Body of pancreas (tissue), 4 donors: ENCODE data around the gene CARD8. TPM values are rescaled to one million over a fixed set of nuclear protein-coding genes. Genes with fewer than 3 reads are reported as not detected.

ENCODE experiments used
- ATAC-seq: fragments of 150-250 bp; one replicate; pipeline ENCODE4 v1.9.1; 2016
- DNase-seq, 4 donors: peaks; one replicate each; pipeline ENCODE4 v3.0.0-alpha.2; 2019
- H3K27ac ChIP-seq, 4 donors: fragments of 200-600 bp; sonication (generic); 1 replicate in 3 of 4; 2 replicates in 1 of 4; pipeline versions ENCODE4 v1.5.1 to v1.6.1; 2016 to 2019; ENCODE audit warnings: mild to moderate bottlenecking in 1 of 4, mixed read lengths in 1 of 4, moderate library complexity in 1 of 4
- H3K27me3 ChIP-seq, 2 donors: fragments of 200-600 bp; sonication (generic); one replicate each; pipeline ENCODE4 v1.6.0; 2016; ENCODE audit warnings: mild to moderate bottlenecking in 1 of 2
- H3K36me3 ChIP-seq, 2 donors: fragments of 200-600 bp; sonication (generic); replicated peaks in 1 of 2; 2 replicates each; pipeline ENCODE4 v1.5.1; 2016; ENCODE audit warnings: low read depth in 2 of 2; ENCODE audit not compliant: insufficient read depth in 1 of 2
- H3K4me1 ChIP-seq: fragments of 200-600 bp; sonication (generic); one replicate; pipeline ENCODE4 v1.6.0; 2016
- H3K4me3 ChIP-seq, 2 donors: fragments of 200-600 bp; sonication (generic); 1 replicate in 1 of 2; 2 replicates in 1 of 2; pipeline ENCODE4 v1.5.1; 2016 to 2019
- H3K9me3 ChIP-seq, 3 donors: fragments of 200-600 bp; sonication (generic); 1 replicate in 2 of 3; 2 replicates in 1 of 3; pipeline ENCODE4 v1.5.1; 2016
- POLR2A ChIP-seq, 3 donors: fragments of 450-650 bp; IDR thresholded peaks; one replicate each; pipeline ENCODE4 v1.6.1; 2016; ENCODE audit warnings: antibody characterized with exemption in 3 of 3, mild to moderate bottlenecking in 2 of 3
- WGBS, 2 donors: methylation state at CpG; one replicate each; pipeline ENCODE4 v1.1.5; 2017; 5-methylcytosine and 5-hydroxymethylcytosine counted together
- intact Hi-C: fragments of 100-400 bp; cut with DNase I; formaldehyde crosslinking; loops from one replicate; pipeline ENCODE4 v1.15.1; 2023
- total RNA-seq, 2 donors: library from RNA; depleted of rRNA; stranded (reverse); fragments of >200 nt; gene quantifications; one replicate each; pipeline ENCODE4 v1.1.0, GENCODE V29; 2016
- TF ChIP-seq, protein P1 (sequence below), 7 experiments: fragments of 450-650 bp in 4 of 7; fragments of 200-600 bp in 3 of 7; sonication (generic) in 3 of 7; IDR thresholded peaks; one replicate each; pipeline ENCODE4 v1.5.1; 2016 to 2019; ENCODE audit warnings: antibody characterized with exemption in 7 of 7

The CARD8 gene
- total RNA-seq, 2 donors from 2014 or later, result 23.7 to 24.4 TPM

DNA sequence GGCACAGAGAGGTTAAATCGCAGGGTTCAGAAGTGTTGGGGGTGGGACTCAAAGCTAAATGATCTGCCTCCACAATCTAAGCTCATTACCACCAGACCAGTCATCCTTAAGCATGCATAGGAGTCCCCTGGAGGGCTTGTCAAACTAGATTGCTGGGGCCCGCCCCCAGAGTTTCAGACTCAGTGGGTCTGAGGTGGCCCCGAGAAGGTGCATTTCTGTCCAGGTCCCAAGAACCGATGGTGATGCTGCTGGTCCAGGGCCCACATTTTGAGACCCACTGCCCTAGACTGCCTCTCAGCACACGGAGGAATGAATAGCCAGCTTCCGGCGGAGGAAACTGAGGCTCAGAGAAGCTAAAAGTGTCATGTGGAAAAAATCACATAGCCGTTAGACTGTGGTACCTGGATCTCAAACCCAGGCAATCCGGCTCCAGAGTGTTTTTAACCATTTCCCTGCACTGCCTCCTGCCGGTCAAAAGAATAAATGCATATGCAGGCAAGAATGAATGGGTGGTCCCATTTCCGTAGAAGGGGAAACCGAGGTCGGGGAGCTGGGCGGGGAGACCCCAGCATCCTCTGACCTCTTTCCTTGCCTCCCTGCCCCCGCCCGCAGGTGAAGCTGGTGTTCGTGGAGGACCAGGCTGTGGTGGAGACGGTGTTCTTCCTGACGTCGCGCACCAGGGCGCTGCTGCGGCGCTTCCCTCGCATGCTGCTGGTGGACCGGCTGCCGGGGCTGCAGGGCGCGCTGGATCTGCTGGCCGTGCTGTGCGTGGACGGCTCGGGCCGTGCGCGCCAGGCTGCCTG, 61.5 kb downstream of the CARD8 start:
- Histone ChIP-seq H3K9me3 (no peaks in the 10 kb centered on the region), H3K36me3 (no peaks in the 10 kb centered on the region)

DNA sequence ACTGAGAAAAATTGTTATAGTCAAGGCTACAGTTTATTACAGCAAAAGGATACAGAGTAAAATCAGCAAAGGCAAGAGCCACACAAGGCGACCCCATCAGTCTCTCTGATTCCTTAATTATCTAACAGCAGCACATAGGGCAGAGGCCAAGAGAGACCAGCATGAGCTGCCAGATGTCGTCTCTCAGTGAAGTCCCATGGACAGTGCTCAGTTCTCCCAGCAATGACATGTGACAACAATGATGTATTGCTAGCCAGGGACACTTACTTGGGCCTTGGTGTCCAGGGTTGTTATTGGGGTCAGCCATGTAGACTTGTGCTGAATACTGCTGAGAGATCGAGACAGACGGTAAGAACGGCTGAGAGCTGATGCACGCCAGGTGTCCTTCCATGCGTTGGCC, 63.0 kb downstream of the CARD8 start:
- H3K27ac ChIP-seq, result no peak overlapping the region
- H3K36me3 ChIP-seq, result no peaks in the 10 kb centered on the region
- intact Hi-C loops, result no loop called here
- TF ChIP-seq, protein P1, sequence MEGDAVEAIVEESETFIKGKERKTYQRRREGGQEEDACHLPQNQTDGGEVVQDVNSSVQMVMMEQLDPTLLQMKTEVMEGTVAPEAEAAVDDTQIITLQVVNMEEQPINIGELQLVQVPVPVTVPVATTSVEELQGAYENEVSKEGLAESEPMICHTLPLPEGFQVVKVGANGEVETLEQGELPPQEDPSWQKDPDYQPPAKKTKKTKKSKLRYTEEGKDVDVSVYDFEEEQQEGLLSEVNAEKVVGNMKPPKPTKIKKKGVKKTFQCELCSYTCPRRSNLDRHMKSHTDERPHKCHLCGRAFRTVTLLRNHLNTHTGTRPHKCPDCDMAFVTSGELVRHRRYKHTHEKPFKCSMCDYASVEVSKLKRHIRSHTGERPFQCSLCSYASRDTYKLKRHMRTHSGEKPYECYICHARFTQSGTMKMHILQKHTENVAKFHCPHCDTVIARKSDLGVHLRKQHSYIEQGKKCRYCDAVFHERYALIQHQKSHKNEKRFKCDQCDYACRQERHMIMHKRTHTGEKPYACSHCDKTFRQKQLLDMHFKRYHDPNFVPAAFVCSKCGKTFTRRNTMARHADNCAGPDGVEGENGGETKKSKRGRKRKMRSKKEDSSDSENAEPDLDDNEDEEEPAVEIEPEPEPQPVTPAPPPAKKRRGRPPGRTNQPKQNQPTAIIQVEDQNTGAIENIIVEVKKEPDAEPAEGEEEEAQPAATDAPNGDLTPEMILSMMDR (IDR thresholded peaks at IDR 0.05), result no peak
- TF ChIP-seq POLR2A (IDR thresholded peaks at IDR 0.05), result no peak
- DNase-seq, result no peak
- no peak overlapping the region for H3K4me3 ChIP-seq
- no peaks in the 10 kb centered on the region for H3K27me3 ChIP-seq
- no peaks in the 10 kb centered on the region for H3K9me3 ChIP-seq
- ATAC-seq, result no peak
- 85 to 90% methylated on average over 7 of the region's 7 CpGs for whole genome bisulfite sequencing, 2 donors
- no peaks in the 10 kb centered on the region for H3K4me1 ChIP-seq

More for the DNA sequence above, 61.5 kb downstream of the CARD8 start:
- Histone ChIP-seq H3K4me1 (no peaks in the 10 kb centered on the region), H3K27ac (no peak overlapping the region), H3K4me3 (no peak overlapping the region), H3K27me3 (no peaks in the 10 kb centered on the region)
- ATAC-seq, result no peak
- TF ChIP-seq, protein P1 (IDR thresholded peaks at IDR 0.05), result peak in 6 of 7 experiments; percentile 22 to 36 (median 30)
- no peak for TF ChIP-seq POLR2A (IDR thresholded peaks at IDR 0.05)
- intact Hi-C loops, result no loop called here
- WGBS, 2 donors, result 63 to 66% methylated on average over 21 to 25 of the region's 36 CpGs
- DNase-seq, result peak in 1 of 4 donors; percentile 13

DNA sequence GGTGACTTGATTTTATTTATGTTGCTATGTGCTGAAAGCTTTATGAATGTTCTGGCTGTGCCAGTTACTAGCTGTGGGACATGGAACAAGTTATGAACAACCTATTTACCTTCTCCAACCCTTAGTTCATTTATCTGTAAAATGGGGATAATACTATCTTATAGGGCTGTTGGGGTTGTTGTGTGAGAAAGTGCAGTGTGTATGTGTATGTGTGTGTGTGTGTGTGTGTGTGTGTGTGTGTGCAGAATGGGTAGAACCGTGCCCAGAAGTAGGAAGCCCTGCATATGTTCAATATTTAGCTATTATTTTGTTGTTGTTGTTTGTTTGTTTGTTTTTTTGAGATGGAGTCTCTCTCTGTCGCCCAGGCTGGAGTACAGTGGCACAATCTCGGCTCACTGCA, 64.8 kb downstream of the CARD8 start:
- H3K36me3 ChIP-seq, result no peaks in the 10 kb centered on the region
- WGBS, 2 donors, result 88 to 91% methylated on average over 3 of the region's 3 CpGs
- DNase-seq (no peak), ATAC-seq (no peak)
- H3K4me1 ChIP-seq, result no peaks in the 10 kb centered on the region
- no peaks in the 10 kb centered on the region for H3K27me3 ChIP-seq
- H3K27ac ChIP-seq, result no peak overlapping the region
- H3K9me3 ChIP-seq, result no peaks in the 10 kb centered on the region
- H3K4me3 ChIP-seq, result no peak overlapping the region
- TF ChIP-seq, protein P1 (IDR thresholded peaks at IDR 0.05), result no peak
- no peak for TF ChIP-seq POLR2A (IDR thresholded peaks at IDR 0.05)
- intact Hi-C loops, result no loop called here

DNA sequence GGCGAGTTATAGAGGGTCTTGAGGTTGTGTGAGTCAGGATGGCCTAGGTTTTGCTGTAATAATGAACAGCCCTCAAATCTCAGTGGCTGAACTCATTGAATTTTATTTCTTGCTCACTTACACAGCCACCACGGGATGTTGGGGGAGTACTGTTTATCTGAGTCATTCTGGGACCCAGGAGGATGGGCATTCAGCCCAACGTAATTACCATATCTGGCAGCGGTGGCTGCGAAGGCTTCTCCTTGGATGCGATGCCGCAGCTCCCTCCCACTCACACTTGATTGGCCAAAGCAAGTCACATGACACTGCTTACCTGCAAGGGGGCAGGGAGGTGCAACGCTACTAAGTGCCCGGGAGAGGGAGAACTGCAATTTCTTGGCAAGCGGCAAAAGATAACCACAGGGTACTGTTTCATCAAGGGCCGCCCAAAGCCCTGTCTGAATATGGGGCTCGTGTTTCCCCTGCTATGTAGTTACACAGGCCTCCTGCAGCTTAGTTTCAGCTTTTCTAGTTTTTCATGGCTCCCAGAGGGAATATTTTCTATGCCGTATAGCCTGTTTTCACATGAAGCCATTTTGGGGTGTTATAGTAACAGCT, 65.3 kb downstream of the CARD8 start:
- peak; percentile 44 to 70 (median 62) for DNase-seq
- H3K9me3 ChIP-seq, result no peaks in the 10 kb centered on the region
- intact Hi-C loops, result no loop called here
- no peak overlapping the region for H3K27ac ChIP-seq
- no peak for TF ChIP-seq POLR2A (IDR thresholded peaks at IDR 0.05)
- TF ChIP-seq, protein P1 (IDR thresholded peaks at IDR 0.05), result peak in 4 of 7 experiments; percentile 19 to 53 (median 32)
- 77 to 87% methylated on average over 13 of the region's 13 CpGs for WGBS, 2 donors
- H3K4me1 ChIP-seq, result no peaks in the 10 kb centered on the region
- no peak overlapping the region for H3K4me3 ChIP-seq
- ATAC-seq, result peak; percentile 52
- no peaks in the 10 kb centered on the region for H3K36me3 ChIP-seq
- H3K27me3 ChIP-seq, result no peaks in the 10 kb centered on the region
